Forelimb muscle (tissue), 1 donor: ENCODE data around the gene GCKR. TPM values are rescaled to one million over a fixed set of nuclear protein-coding genes. Genes with fewer than 3 reads are reported as not detected.

ENCODE experiments used
- DNase-seq: peaks from one replicate; pipeline ENCODE4 v3.0.0-alpha.2; 2013; ENCODE audit warnings: low read depth
- polyA plus RNA-seq: library from polyadenylated mRNA; unstranded; fragments of 120-200 nt; gene quantifications from one replicate; pipeline ENCODE4 v1.2.1, GENCODE V29; 2013; ENCODE audit not compliant: insufficient read length

The GCKR gene
- polyA plus RNA-seq, 1 donor, result not detected

DNA sequence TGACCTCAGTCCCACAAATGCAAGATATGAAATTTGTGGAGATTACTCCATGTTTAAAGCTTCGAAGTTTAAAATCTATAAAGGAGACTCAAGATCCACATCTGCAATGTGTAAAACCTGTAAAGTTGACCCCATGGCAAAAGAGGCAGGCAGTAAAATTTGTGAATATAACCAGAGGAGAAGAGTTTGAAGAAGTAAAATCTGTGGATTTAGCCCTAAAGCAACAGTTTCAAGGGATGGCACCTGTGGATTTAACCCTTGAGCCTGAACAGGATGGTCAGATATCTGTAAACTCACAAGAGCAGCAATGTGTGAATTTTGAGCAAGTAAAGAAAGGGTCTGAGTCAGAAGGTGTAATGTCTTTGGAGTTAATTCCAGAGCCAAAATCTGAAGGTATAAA, 75.0 kb downstream of the GCKR start:
- no peak for DNase-seq

- DNase-seq, result no peak
Measured at GRCh38 chr2:27572439-27572838, 75.8 kb downstream of the GCKR start.

DNA sequence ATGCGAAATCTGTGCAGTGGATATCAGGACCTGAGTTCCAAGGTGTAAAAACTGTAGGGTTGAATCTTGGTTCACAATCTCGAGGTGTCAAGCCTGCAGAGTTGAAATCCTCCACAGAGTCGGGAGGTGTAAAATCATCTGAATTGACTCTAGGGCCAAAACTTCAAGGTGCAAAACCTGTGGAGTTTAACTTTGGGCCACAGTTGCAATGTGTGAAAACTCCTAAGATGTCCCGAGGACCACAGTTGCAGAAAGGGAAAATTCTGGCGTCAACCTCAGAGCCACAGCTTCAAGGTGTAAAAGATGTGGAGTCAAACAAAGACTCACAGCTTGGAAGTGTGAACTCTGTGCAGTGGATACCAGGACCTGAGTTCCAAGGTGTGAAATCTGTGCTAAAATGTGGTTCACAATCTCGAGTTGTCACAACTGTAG, 76.4 kb downstream of the GCKR start:
- no peak for DNase-seq

Other genes starting within 250 kb of the GCKR start
- 0.85 TPM for gene SLC30A3, start 233.8 kb upstream of the GCKR start, polyA plus RNA-seq
- gene DNAJC5G, start 221.4 kb upstream of the GCKR start, polyA plus RNA-seq, result 0.24 TPM
- gene TRIM54, start 214.4 kb upstream of the GCKR start, polyA plus RNA-seq, result 105 TPM
- gene UCN, start 188.4 kb upstream of the GCKR start, polyA plus RNA-seq, result 1.9 TPM
- gene MPV17, start 173.7 kb upstream of the GCKR start, polyA plus RNA-seq, result 44.9 TPM
- gene GTF3C2, start 140.1 kb upstream of the GCKR start, polyA plus RNA-seq, result 27.0 TPM
- 32.7 TPM for gene EIF2B4, start 126.5 kb upstream of the GCKR start, polyA plus RNA-seq
- 71.2 TPM for gene SNX17, start 126.2 kb upstream of the GCKR start, polyA plus RNA-seq
- gene ZNF513, start 116.1 kb upstream of the GCKR start, polyA plus RNA-seq, result 14.2 TPM
- 53.7 TPM for gene PPM1G, start 87.2 kb upstream of the GCKR start, polyA plus RNA-seq
- gene NRBP1, start 68.2 kb upstream of the GCKR start, polyA plus RNA-seq, result 118 TPM
- 1.8 TPM for gene KRTCAP3, start 54.5 kb upstream of the GCKR start, polyA plus RNA-seq
- 22.5 TPM for gene IFT172, start 7.1 kb upstream of the GCKR start, polyA plus RNA-seq
- gene FNDC4, start 1.6 kb upstream of the GCKR start, polyA plus RNA-seq, result 7.5 TPM
- 41.1 TPM for gene ZNF512, start 86.2 kb downstream of the GCKR start, polyA plus RNA-seq
- 5.4 TPM for gene CCDC121, start 132.2 kb downstream of the GCKR start, polyA plus RNA-seq
- gene GPN1, start 132.2 kb downstream of the GCKR start, polyA plus RNA-seq, result 31.2 TPM
- gene SUPT7L, start 166.8 kb downstream of the GCKR start, polyA plus RNA-seq, result 31.7 TPM
- gene SLC4A1AP, start 167.1 kb downstream of the GCKR start, polyA plus RNA-seq, result 23.9 TPM